ENCODE data around the gene RPAP3.

Gene RPAP3, protein sequence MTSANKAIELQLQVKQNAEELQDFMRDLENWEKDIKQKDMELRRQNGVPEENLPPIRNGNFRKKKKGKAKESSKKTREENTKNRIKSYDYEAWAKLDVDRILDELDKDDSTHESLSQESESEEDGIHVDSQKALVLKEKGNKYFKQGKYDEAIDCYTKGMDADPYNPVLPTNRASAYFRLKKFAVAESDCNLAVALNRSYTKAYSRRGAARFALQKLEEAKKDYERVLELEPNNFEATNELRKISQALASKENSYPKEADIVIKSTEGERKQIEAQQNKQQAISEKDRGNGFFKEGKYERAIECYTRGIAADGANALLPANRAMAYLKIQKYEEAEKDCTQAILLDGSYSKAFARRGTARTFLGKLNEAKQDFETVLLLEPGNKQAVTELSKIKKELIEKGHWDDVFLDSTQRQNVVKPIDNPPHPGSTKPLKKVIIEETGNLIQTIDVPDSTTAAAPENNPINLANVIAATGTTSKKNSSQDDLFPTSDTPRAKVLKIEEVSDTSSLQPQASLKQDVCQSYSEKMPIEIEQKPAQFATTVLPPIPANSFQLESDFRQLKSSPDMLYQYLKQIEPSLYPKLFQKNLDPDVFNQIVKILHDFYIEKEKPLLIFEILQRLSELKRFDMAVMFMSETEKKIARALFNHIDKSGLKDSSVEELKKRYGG

DNA sequence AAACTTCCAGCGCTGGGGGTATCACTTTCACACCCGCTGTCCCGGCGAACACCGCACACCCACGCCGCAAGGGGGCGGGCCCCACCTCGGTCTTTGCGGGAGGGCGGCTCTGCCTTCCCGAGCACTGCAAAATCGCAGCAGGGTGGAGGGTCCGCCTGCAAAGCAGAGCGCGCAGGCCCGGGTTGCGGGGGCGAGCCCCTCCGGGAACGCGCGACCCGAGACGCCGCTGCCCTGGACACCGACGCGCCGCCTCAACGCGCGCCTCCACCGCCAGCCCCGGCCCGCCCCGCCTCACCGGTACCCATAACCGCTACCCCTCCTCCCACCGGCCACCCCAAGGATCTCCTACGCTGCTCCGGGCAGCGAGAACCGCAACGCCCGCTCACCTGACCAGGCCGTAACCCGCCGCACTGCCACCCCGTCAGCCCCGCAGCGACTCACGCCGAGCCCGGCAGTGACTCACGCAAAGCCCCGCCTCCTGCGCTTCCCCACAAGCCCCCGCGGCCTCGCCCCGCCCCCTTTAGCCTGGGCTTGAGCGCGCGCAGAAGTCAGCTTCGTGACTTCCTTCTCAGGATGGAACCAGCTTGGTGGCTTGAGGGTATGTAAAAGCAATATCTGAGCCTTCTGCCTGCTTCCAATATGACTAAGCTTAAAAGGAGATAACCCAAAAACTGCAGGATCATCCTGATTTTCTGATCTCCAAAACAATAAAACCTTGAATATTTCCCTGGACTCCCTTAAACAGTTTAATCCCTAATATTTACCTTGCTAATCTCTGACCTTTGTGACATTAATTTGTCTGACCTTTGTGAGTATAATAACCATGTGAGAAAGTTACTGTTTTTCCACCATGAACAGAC is at the start of gene RPAP3:
Gene RPAP3, minus strand, starts transcription at position 465 of the 860 bp plus-strand sequence. CDS start 3,190 bp downstream, outside the sequence.
- DNase-seq (ENCODE audit: low read depth, low spot score): peak; percentile 55

- DNase-seq (ENCODE audit: low read depth, low spot score): no peak
These were observed 49.1 kb upstream of the RPAP3 start for GRCh38 chr12:47754881-47755280.

- DNase-seq (ENCODE audit: low read depth, low spot score): no peak
These were observed 48.3 kb upstream of the RPAP3 start for GRCh38 chr12:47754126-47754525.

GRCh38 chr12:47753021-47754001 is 47.5 kb upstream of the RPAP3 start:
- no peak for DNase-seq (ENCODE audit: low read depth, low spot score)

DNA sequence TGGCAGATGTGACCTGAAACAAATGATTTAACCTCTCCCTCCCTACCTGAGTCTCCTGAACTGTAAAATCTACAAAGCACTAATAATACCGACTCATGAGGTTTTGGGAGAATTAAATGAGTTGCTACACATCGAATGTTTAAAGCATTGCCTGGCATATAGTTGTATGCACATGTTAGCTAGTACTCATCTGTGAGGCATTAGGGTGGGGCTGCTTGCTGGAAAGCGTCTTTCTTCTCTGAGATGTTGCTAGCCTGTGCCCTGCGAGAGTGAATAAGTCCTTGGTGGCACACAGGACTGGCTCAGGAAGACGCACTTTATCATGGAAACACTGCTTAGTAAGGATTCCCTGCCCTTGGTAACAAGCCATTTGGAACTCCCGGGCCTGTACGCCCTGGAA is 46.7 kb upstream of the RPAP3 start:
- no peak for DNase-seq (ENCODE audit: low read depth, low spot score)

DNA sequence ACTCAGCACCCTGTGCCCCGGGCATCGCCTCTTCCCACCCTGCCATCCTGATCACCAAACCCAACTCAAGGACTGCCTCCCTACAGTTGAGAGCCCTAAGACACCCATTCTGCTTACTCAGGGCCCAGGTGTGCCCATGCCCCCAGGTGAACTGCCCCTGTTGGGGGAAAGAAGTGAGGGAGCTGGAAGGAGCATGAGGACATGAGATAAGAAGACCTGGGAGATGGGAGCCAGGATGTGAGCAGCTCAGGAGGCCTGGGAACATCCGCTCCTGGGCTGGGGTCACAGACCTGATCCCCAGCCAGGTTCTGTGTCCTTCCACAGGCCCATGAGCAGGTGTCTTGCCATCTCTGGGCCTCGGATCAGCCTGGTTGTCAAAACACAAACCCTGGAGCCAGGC is 46.3 kb upstream of the RPAP3 start:
- DNase-seq (ENCODE audit: low read depth, low spot score): no peak

- no peak for DNase-seq (ENCODE audit: low read depth, low spot score)
These were observed 45.7 kb upstream of the RPAP3 start for GRCh38 chr12:47751561-47751960.

DNA sequence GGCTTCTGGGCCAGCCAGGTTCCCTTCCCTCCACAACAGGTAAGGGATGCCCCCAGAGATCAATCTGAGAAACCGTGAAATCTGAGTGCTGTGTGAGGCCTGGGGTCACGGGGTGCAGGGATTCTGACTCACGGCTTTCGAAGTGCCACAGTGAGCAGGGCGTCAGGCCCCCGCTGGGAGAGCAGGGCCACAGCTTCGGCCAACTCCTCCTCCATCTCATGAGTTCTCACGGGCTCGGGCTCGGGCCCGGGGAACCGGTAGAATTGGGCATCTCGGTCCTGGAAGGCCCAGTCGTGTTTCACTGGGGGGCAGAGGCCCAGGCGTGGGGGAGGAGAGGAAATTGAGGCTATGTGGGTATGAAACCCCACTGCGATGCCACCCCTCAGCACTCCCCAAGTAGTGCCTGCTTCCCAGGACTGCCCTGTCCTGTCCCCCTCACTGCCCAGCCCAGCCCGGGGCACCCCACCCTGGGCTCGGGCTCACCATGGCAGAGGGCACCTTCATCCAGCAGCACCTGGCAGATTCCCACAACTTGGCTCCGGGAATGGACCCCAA is 45.2 kb upstream of the RPAP3 start:
- DNase-seq (ENCODE audit: low read depth, low spot score): no peak

DNA sequence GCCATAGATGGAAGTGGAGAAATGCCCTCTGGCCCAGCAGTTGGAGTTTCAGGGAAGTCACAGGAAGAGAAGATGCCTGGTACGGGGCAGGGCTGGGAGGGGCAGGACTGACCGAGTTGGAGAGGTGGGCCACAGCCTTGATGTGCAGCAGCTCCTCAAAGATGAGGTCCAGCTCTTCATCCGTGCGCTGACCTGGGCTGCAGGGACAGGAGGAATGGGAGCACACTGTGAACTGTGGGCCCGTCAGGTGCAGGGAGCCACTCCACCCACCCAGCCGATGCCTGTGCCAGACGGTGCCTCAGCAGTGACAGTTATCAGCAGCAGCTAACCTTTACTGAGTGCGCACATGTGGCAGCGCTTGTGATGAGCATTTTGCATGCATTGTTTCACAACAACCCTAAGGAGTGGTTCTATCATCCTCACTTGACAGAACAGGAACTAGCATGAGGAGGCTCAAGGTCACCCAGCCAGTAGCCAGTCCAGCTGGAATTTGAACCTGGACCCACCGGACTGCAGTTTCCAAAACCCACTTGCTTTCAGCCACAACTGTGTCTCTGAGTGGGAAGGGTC is 44.5 kb upstream of the RPAP3 start:
- DNase-seq (ENCODE audit: low read depth, low spot score): no peak

DNA sequence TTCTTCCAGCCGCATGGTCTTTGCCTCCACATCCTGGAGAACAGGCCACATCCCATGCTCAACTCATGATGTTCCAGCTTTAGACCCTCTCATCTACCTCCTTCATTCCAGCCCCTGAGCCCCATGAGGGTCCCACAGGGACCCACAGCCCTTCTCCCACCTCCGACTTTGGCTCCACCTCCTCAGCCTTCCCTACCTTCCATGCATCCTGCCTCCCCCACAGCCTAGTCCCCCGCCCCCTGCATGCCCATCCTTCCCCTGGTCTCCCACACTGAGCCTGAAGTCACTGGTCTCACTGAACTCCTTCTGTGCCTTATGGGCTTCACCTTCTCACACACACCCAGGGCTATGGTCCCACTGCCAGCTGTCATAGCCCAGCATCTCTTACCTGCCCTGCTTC is 43.1 kb upstream of the RPAP3 start:
- no peak for DNase-seq (ENCODE audit: low read depth, low spot score)

DNA sequence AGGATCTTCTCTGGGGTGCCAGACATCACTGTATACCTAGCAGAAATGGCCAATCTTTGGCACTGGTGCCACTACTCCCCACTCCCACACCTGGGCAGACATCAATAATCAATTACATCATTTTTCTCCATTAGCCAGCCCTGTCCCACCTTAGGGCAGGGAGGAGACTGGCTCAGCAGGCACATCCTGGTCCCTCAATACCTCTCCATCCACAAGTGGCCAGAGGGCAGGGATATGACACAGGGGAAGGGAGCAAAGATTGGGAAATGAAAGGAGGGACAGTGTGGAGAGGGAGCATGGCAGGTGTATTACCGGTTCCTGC is 42.6 kb upstream of the RPAP3 start:
- DNase-seq (ENCODE audit: low read depth, low spot score): no peak

DNA sequence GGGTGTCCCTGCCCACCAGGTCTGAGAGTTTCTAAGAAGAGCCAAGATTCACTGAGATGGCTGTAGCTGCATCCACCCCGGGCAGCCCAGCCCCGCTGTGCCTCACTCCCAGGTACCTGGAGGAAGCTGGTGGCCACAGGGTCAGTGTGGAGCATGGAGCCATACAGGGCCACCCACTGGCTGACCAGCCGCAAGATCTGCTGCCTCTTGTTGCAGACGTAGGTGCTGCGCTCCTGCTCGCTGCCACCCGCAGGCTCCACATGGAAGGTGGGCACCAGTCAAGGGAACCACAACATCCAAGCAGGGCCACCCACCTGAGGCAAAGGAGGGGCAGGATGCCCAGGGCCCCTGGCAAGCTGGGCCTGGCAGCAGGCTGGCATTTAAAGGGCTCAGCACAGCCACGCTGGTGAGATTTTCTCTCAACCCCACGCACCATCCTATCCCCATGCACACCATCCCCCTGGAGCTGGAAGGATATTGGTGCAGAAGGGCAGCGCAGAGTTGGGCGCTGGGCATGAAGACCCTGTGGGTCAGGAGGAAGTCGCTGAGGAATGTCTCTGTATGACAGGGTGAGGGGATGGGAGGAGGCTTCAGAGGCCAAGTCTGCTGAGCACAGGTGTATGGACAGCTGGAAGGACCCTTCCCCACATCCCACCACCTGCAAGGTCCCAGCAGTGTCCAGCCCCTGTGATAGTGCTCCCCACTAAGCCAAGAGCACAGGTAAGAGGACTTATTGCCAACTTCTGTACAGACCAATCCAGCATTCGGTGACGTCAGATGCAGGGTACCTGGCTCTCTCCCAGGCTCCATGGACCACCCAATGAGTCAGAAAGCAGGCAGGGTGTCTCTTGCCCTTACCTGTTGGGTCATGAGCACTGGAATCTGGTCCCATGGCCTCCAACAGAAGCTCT is 42.0 kb upstream of the RPAP3 start:
- no peak for DNase-seq (ENCODE audit: low read depth, low spot score)

DNA sequence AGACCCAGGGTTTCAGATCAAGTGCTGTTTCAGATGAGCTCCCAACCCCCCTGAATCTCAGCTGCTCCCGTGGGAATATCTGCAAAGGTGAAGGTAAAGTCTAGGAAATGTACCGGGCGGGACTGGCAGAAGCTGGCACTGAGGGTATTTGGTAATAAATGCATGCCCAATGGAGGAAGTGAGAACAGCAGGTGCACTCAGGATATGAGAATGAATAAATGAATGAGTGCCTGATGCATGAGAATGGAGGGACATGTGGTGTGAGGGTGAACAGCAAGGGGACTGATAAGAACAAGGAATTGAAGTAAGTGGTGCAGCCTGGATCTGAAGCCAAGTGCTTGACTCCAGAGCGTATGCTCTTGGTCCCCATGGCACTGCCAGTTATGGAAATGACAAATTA is 41.3 kb upstream of the RPAP3 start:
- no peak for DNase-seq (ENCODE audit: low read depth, low spot score)

DNA sequence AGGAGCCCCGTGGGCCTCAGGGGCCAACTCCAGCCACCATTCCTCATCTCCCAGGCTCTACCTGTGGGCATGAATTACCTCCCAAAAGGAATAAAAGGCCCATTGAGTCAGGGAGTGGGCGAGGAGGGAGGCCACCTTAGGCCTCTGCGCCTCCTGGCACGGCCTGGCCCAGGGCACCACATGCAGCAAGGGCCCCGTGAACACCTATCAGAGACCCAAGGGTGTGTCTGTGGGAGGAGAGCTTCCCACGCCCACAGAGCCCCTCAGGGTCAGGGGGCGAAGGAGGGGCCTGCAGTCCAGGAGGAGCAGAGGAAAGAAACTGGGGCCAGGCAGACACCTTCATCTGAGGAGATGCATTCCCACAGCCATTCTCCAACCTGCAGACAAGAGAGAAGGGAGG is 40.7 kb upstream of the RPAP3 start:
- no peak for DNase-seq (ENCODE audit: low read depth, low spot score)

DNA sequence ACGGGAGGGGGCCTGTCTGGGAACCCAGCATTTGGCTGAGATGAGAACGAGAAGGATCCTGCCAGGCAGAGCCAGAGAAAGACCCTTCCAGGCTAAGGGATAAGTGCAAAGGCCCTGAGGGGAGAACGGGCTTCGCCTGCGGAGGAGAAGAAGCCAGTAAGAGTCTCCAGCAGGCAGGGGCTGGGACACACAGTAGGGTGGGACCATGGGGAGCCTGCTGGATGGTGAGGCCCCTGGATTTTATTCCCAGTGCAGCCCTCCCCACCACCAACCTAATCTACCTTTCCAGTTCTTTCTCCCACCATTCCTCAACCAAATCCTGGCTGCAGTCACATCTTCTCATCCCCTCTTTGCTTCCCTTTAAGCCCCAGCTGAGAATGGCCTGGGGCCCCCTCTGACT is 40.2 kb upstream of the RPAP3 start:
- DNase-seq (ENCODE audit: low read depth, low spot score): no peak

DNA sequence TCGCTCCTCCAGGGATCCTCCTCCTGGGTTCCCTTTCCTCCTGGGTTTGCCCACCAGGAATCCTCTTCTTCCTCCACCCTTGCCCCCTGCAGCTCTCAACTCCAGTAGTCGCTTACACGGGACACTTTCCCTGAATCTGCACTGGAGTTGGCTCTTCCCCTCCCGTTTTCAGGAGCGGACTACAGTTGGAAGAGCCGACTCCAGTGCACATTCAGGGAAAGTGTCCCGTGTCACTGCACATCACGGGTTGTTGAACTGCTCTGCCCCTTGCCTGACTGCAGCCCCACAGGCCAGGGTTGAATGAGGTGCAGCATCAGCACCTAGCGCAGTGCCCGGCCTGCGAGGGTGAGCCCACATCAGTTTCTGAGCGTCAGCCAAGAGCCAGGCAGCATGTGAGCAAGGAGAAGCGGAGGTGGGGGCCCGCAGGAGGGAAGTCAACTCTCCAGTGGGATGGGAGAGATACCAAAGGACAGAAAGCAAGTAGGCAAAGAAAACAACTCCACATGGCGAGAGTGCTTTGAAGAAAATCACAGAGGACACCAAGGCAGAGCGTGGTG is 39.7 kb upstream of the RPAP3 start:
- DNase-seq (ENCODE audit: low read depth, low spot score): no peak

DNA sequence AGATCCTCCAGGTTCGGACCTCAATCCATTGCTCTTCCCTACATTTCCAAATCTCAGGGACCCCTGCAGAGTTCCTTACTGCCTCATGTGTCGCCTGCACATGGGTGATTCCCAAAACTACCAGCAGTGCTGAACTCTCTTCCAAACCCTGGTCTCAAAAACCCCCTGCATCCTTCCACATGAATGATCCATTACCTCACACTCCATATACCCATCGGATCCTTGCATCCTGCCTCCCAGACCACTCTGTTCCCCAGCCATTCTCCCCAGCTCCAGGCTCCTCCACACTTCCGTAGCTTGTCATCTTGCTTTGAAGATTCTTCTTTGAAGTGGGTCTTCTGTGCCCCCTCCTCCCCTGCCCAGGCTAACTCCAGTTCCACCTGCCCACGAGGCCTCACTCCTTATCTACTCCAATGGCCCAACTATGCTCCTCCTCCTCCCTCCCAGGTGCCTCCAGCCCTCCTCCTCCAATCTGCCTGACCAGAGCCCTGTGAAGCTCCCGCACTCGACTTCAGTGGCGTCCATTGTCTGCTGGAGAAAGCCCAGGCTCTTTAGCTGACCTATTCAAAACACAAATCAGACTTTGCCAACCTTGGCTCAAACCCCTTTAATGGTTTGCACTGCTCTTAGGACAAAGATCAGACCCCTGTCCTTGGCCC is 39.1 kb upstream of the RPAP3 start:
- no peak for DNase-seq (ENCODE audit: low read depth, low spot score)

- DNase-seq (ENCODE audit: low read depth, low spot score): no peak
These were observed 38.3 kb upstream of the RPAP3 start for GRCh38 chr12:47744005-47744651.
